Measurements from ENCODE around the gene MRPL21.

The MRPL21 gene

DNA sequence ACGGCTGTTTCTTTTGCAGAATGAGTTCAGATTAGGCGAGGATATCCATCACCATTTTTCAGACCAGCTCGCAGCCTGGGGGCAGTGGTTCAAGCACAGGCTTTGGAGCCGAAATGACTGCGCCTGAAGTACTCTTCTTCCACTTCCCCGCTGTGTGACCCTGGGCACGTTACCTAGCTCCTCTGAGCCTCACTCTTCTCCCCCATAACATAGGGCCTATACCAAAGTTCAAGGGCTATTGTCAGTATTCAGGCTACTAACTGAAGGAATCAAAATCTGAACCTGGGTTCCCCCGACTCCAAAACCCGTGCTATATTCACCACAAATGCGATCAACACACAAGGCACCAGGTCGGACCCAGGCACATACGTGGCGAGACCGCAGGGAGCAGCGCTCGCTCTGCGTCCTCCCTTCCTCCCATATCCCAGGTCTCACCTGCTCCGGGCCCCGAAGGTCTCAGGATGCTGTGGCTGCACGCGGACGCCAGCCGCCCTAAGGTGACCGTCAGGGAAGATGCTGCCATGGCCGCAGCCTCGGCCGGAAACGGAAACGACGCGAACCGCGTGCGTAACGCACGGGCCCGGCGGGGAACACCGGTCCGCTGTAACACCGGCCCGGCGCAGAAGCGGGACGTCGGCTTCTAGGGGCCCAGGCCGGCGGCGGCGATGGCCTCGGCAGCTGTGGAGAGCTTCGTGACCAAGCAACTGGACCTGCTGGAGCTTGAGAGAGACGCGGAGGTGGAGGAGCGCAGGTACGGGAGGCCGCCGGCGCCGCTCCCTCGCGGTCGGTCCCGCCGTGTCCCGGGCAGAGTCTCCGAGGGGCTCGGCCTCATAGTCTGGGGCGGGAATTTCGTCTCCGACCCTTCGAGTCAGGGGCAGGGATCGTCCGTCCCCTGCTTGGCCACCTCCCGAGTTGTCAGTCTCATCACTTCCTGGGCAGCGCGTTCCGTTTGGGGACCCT is at the start of gene MRPL21, which contains the start of gene IGHMBP2:
MRPL21 (minus strand) TSS at position 545 of the 960 bp plus-strand sequence; CDS start at position 523, 22 bp downstream.
IGHMBP2 (plus strand) TSS at position 604 of the 960 bp plus-strand sequence; CDS start at position 666, 62 bp downstream.
- in situ Hi-C loops (cut with MboI; ENCODE audit: low pct_unique_long_range_greater_than_20kb, low sequenced_read_pairs, unreplicated experiment) = loop anchor here (25.0 kb wide), 1 partner anchor 759 kb away; no protein-coding TSS in a partner anchor
- TF ChIP-seq, protein P1, sequence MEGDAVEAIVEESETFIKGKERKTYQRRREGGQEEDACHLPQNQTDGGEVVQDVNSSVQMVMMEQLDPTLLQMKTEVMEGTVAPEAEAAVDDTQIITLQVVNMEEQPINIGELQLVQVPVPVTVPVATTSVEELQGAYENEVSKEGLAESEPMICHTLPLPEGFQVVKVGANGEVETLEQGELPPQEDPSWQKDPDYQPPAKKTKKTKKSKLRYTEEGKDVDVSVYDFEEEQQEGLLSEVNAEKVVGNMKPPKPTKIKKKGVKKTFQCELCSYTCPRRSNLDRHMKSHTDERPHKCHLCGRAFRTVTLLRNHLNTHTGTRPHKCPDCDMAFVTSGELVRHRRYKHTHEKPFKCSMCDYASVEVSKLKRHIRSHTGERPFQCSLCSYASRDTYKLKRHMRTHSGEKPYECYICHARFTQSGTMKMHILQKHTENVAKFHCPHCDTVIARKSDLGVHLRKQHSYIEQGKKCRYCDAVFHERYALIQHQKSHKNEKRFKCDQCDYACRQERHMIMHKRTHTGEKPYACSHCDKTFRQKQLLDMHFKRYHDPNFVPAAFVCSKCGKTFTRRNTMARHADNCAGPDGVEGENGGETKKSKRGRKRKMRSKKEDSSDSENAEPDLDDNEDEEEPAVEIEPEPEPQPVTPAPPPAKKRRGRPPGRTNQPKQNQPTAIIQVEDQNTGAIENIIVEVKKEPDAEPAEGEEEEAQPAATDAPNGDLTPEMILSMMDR (IDR thresholded peaks at IDR 0.05; ENCODE audit: extremely low read depth, insufficient read depth, missing control alignments) = no peak
- peak; percentile 96 for DNase-seq (ENCODE audit: low spot score)

DNA sequence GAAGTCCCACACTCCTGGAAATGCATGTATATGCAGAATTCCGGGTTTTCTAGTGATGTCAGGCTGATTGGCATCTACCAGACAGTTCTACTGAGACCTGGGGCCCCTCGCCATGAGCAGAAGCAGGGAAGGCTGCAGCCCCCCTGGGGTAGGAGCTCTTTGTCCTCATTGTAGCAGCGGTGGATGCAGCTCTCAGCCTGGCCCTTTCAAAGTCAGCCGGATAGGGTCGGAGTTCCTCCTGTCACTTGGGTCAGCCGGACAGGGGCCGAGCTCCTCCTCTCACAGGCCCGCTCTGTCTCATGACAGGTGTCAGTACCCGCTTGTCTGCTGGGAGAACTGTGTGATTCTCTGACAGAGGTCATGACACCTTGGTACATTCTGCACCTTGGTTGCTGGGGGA is 47.1 kb upstream of the MRPL21 start:
- DNase-seq (ENCODE audit: low spot score) = no peak
- in situ Hi-C loops (cut with MboI; ENCODE audit: low pct_unique_long_range_greater_than_20kb, low sequenced_read_pairs, unreplicated experiment) = no loop called here
- TF ChIP-seq, protein P1 (IDR thresholded peaks at IDR 0.05; ENCODE audit: extremely low read depth, insufficient read depth, missing control alignments) = no peak

DNA sequence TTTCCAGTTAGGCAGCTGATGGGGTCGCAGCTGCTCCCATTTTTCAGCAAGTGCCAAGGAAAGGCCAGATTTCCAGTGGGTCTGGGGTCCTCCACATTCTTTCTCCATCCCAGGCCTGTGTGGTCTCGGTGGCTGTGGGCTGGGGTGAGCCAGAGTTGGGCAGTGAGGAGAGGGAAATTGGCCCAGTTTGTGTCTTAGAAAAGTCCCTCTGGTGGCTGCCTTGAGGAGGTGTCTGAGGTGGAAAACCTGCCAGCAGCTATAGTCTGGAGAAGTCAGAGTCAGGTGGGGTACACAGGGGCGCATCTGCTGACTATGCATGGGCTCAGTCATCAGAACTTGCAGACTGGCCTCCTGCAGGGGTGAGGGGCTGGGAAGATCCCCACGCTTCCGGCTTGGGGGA is 46.6 kb upstream of the MRPL21 start:
- TF ChIP-seq, protein P1 (IDR thresholded peaks at IDR 0.05; ENCODE audit: extremely low read depth, insufficient read depth, missing control alignments) = peak; percentile 16
- no peak for DNase-seq (ENCODE audit: low spot score)
- in situ Hi-C loops (cut with MboI; ENCODE audit: low pct_unique_long_range_greater_than_20kb, low sequenced_read_pairs, unreplicated experiment) = no loop called here

DNA sequence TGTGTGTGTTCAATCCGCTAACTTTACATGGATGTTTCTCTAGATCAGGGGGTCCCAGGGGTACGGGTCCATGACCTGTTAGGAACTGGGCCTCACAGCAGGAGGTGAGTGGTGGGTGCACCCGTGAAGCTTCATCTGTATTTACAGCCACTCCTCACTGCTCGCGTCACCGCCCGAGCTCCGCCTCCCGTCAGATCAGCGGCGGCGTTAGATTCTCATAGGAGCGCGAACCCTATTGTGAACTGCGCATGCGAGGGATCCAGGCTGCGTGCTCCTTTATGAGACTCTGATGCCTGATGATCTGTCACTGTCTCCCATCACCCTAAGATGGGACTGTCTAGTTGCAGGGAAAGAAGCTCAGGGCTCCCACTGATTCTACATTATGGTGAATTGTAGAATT is 45.3 kb upstream of the MRPL21 start:
- in situ Hi-C loops (cut with MboI; ENCODE audit: low pct_unique_long_range_greater_than_20kb, low sequenced_read_pairs, unreplicated experiment) = no loop called here
- no peak for DNase-seq (ENCODE audit: low spot score)
- TF ChIP-seq, protein P1 (IDR thresholded peaks at IDR 0.05; ENCODE audit: extremely low read depth, insufficient read depth, missing control alignments) = no peak

DNA sequence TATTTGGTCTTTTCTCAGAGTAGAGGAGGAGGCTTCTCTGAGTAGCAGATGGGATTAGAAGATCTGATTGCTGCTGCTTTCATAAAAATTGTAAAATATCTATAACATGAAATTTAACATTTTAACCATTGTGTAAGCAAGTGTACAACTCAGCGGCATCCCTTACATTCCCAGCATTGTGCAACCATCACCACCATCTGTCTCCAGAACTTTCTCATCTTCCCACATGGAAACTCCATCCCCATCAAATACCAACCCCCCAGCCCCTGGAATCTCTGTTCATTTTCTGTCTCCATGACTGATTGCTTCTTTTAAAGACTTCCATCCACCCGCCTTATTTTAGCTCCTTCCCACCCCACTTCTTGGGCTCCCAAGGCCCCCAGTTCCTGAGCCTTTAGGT is 44.9 kb upstream of the MRPL21 start:
- in situ Hi-C loops (cut with MboI; ENCODE audit: low pct_unique_long_range_greater_than_20kb, low sequenced_read_pairs, unreplicated experiment) = no loop called here
- TF ChIP-seq, protein P1 (IDR thresholded peaks at IDR 0.05; ENCODE audit: extremely low read depth, insufficient read depth, missing control alignments) = no peak

DNA sequence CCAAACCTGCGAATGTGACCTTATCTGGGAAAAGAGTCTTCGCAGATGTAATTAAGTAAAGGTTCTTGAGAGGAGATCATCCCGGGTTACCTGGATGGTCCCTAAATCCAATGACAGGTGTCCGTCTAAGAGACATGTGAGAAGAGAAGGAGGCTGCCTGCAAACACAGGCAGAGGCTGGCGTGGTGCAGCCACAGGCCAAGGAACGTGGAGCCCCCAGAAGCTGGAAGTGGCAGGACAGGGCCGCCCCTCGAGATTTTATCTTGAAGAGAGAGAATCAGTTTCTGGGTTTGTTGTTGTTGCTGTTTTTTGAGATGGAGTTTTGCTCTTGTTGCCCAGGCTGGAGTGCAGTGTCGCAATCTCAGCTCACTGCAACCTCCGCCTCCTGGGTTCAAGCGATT is 43.5 kb upstream of the MRPL21 start:
- DNase-seq (ENCODE audit: low spot score) = no peak
- in situ Hi-C loops (cut with MboI; ENCODE audit: low pct_unique_long_range_greater_than_20kb, low sequenced_read_pairs, unreplicated experiment) = no loop called here
- TF ChIP-seq, protein P1 (IDR thresholded peaks at IDR 0.05; ENCODE audit: extremely low read depth, insufficient read depth, missing control alignments) = no peak

More for the DNA sequence above, 44.9 kb upstream of the MRPL21 start:
- DNase-seq (ENCODE audit: low spot score) = no peak

Measured in GM13977 (cell line).